Activated CD4-positive, CD25-positive, alpha-beta regulatory T cell (primary cell): ENCODE data around the gene MCC.

Experiments used
- DNase-seq, 4 experiments: peaks; one replicate each; lab custom pipeline; 2025; lab: John Stamatoyannopoulos, UW

MCC gene

GRCh38 chr5:113142186-113142585 is 346.1 kb downstream of the MCC start:
- no peak for DNase-seq

DNA sequence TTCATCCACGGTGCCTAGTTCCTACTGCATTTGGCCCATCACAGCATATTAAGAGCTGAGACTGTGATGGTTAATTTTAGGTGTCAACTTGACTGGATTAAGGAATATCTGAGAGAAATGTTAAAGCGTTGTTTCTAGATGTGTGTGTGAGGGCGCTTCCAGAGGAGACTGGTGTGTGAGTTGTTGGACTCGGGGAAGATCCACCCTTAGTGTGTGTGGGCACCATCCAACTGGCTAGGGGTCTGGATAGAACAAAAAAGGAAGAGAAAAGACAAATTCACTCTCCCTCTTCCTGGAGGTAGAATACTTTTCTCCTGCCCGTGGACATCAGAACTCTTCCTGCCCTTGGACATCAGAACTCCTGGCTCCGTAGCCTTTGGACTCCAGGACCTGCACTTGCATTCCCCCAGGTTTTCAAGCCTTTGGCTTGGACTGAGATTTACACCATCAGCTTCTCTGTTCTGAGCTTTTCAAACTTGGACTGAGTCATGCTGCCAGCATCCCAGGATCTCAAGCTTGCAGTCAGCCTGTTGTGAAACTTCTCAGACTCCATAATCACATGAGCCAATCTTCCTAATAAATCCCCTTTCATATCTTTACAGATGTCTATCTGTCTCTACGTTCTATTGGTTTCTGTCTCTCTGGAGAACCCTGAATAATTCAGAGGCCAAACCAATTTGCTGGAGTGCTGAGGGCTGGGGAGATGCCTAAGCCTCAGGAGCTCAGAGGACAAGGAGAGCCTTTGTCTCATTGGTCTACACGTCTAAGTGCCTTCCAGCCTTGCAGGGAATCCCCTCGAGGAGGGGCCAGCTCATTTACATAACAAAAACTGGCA is 347.2 kb downstream of the MCC start:
- DNase-seq, result no peak

DNA sequence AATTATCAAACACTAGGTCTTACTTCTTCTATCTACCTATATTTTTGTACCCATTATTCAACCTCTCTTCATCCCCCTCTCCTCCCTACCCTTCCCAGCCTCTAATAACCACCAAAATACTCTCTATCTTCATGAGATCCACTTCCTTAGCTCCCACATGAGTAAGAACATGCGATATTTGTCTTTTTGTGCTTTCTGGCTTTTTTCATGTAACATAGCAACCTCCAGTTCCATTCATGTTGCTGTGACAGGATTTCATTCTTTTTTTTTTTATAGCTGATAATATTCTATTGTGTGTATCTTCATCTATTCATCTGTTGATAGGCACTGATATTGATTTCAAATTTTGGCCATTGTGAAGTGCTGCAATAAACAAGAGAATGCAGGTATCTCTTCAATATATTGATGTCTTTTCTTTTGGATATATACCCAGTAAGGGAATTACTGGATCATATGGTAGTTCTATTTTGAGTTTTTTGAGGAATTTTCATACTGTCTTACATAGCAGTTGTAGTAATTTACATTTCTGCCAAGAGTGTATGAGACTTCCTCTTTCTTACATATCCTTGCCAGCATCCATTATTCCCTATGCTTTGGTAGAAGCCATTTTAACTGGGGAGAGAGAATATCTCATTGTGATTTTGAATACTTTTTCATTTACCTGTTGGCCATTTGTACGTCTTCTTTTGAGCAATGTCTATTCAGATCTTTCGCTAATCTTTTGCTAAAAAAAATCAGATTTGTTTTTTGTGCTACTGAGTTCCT is 354.9 kb downstream of the MCC start:
- DNase-seq, result no peak

GRCh38 chr5:113132564-113132963 is 355.7 kb downstream of the MCC start:
- DNase-seq, result no peak

GRCh38 chr5:113128641-113129330 is 359.5 kb downstream of the MCC start:
- DNase-seq, result no peak

DNA sequence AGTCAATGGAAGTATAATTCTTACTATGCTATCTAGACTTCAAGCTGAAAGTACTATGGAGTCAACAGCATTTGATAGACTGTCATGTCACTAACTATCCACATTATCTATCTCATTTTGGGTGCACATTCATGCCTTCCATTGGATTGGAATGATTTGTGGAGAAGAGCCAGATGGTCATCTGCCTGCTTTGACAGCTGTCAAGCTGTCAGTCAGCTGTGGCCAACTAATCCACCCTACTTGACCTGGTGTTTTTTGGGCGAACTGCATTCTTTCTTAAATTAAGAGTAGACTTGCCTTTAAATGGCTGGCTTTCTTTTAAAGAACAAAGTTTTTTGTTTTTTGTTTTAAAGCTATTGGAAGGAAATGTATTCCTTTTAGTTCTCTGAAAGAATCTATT is 360.2 kb downstream of the MCC start:
- DNase-seq, result no peak

- no peak for DNase-seq
These were observed 361.2 kb downstream of the MCC start for GRCh38 chr5:113127021-113127420.

- DNase-seq, result no peak
These were observed 362.9 kb downstream of the MCC start for GRCh38 chr5:113125371-113125770.

DNA sequence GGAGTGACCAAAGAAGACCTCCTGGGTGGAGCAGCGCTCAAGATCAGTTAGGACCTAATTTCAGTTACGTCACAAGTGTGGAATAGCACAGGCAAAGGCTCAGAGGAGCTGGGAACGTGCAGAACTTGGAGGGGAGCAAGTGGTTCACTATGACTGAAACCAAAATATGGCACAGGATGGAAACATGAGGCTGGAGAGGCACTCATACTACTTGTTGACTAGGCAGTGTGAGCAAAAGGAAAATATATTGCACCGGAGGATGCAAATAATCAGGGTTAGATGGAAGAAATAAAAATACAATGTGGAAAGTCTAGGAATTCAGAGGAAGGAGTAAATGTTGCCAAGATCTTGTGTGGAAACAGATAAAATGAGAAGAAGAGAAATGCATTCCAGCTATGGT is 363.3 kb downstream of the MCC start:
- DNase-seq, result no peak

DNA sequence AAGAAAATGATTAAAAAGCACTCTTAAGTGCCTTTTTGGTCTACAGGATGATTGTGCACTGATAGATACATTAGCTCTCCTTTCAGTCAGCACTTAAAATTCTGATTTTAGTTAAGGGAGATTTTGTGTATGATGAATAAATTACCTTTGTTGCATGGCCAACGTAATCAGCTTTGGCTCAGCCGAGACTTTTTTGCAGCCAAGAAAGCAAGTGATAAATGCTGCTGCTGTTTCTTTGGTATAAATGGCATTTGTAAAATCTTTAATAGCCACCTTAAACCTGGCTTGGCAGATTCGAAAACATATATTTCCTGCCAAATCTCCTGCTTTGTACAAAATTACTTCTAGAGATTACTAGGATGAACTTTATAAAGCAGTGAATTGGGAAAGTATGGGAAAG is 364.0 kb downstream of the MCC start:
- no peak for DNase-seq

- no peak for DNase-seq
These were observed 364.6 kb downstream of the MCC start for GRCh38 chr5:113123618-113124017.

DNA sequence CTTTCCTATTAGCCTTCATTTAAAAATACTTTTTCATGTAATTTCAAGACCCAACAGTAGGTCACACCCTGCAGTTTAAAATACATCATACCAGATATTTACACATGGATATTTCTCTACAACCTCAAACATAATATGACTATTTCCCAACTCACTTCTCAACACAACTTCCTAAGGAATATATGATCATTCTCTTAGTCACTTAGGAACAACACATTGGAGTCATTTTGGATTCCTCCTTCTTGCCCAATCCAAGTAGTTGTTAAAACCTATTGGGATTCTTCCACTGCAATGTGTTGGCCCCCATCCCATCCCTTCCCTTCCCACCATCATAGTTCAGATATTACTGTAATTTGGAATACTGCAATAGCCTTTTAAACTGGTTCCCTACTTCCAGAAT is 366.2 kb downstream of the MCC start:
- DNase-seq, result no peak

DNA sequence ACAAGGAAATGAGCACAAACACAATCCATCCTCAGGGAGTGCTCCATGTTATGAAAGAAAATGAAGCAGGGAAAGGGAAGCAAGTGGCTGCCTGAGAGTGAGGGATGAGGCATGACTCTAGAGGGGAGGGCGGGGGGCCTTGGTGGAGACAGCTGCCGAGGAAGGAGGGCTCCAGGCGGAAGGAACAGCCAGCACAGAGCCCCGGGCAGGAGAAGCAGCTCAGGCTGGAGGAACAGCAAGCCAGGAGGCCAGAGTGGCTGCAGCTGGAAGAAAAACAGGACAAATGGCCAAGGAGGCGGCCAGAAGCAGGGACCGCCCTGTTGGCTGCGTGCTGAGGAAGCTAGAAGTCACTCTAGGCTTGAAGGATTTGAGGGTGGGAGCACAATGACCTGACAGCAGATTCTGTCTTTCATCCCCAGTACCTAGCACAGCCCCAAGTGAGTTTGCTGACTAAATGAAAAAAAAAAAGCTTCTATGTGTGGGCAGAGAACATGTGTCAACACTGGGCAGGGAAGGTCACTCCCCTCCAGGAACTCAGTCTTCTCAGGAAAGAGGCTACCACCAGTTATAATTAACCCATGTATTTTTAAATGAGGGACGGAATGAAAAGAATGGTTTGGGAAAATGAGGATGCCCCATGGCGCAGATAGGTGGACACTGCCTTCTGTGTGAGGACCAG is 368.9 kb downstream of the MCC start:
- no peak for DNase-seq

- DNase-seq, result no peak
These were observed 369.5 kb downstream of the MCC start for GRCh38 chr5:113118765-113119164.

DNA sequence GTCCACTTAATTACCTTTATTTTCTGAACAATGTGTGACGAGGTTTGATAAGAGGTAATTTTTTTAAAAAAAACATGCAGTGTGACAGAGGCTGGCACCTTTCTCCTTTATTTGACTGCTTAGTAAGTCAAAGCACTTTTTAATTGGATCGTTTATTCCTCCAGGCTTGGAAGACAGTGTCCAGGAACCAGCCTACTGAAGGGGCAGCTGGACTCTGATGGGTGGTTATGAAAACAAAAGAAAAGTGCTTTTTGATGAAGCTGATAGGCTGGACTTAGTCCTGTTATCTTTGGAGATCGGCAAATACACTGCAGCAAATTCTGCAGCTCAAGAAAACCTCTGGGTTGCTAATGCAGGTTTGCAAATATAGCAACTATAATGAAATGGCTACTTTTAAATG is 370.0 kb downstream of the MCC start:
- no peak for DNase-seq

DNA sequence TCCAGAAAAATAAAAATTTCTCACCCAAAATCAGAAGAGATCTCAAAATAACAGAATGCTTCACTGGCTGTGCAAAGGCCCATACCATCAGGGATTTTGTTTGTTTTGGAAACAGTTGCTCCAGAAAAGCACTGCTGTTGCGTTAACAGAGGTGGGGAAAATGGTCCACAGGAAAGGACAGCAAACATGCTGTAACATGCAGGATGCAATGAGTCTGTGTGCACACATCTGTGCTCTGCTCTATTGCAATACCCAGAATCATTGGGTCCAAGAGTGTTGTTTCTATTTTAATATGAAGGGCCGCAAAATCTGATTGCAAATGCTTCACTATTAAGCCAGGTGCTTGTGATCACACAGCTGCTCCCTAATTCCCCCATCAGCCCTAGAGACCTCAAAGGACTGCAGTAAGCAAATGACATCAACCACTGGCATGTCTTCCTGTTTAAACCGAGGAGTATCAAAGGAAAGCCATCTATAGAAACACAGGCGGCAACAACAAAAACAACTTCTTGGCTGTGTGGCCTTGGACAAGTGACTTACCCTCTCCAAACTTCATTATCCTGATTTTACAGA is 370.6 kb downstream of the MCC start:
- DNase-seq, result no peak

DNA sequence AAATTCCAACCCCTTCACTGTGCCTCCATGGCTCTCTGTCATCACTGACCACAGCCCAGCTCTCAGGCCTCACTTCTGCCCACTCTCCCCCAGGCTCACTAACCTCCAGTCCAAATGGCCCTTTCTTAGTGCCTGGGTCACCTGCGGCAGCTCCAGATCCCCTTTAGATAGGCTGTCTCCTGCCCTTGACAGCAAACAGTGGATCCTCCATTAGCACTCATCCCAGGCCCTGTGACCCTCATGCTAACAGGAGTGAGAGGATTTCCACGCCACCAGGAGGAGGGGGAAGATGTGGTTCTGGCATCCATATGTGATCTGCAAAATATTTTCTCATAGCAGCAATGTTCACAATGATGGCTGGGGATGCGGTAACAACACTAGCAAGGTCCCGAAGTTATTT is 372.3 kb downstream of the MCC start:
- no peak for DNase-seq

GRCh38 chr5:113115061-113115460 is 373.2 kb downstream of the MCC start:
- no peak for DNase-seq

GRCh38 chr5:113114559-113114958 is 373.7 kb downstream of the MCC start:
- DNase-seq, result no peak

DNA sequence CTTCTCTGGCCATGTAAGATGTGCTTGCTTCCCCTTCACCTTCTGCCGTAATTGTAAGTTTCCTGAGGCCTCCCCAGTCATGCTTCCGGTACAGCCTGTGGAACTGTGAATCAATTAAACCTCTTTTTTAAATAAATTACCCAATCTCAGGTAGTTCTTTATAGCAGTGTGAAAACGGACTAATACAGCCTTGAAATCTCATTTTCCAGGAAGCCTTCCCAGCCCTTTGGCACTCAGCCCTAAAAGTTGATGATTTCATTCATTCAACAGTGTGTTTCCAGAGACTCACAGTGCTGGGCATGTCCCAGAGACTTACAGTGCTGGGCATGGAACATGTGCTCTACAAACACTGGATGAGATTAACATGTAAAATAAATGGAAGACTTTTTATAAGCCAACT is 375.8 kb downstream of the MCC start:
- DNase-seq, result no peak

GRCh38 chr5:113110117-113110516 is 378.1 kb downstream of the MCC start:
- no peak for DNase-seq

GRCh38 chr5:113109344-113109743 is 378.9 kb downstream of the MCC start:
- DNase-seq, result no peak
